GM12878 (cell line): Measurements from ENCODE around the gene SH2B3.

Experiments
- CHD4 ChIP-seq: fragments of 200-600 bp; sonication (generic); IDR thresholded peaks from 2 replicates; pipeline ENCODE4 v1.6.1; 2016; ENCODE audit warnings: mild to moderate bottlenecking
- CTCF ChIP-seq, 3 experiments: IDR thresholded peaks in 2 of 3; conservative IDR thresholded peaks in 1 of 3; 2 replicates each; pipeline ENCODE4 v1.5.1; 2011; ENCODE audit warnings: low read depth in 3 of 3, low read length in 3 of 3, mild to moderate bottlenecking in 3 of 3, control low read depth in 2 of 3, moderate library complexity in 2 of 3, inconsistent platforms in 1 of 3, mixed read lengths in 1 of 3; ENCODE audit not compliant: control insufficient read depth in 2 of 3, insufficient read depth in 1 of 3; ENCODE audit errors: extremely low read depth in 1 of 3
- POLR2A ChIP-seq: IDR thresholded peaks from 2 replicates; pipeline ENCODE4 v1.6.1; 2011; ENCODE audit warnings: low read depth, mild to moderate bottlenecking, low read length
- SP1 ChIP-seq: IDR thresholded peaks from one replicate; pipeline ENCODE4 v1.6.1; 2011; ENCODE audit warnings: low read depth, low read length
- STAT3 ChIP-seq: IDR thresholded peaks from 2 replicates; pipeline ENCODE4 v1.6.1; 2011; ENCODE audit warnings: low read depth, low read length, improper control_type of control experiment
- USF2 ChIP-seq: IDR thresholded peaks from 2 replicates; pipeline ENCODE4 v1.6.1; 2011; ENCODE audit warnings: low read depth, low read length, improper control_type of control experiment, borderline replicate concordance
- ZNF24 ChIP-seq: fragments of 450-650 bp; IDR thresholded peaks from 2 replicates; pipeline ENCODE4 v1.6.1; 2017; ENCODE audit warnings: antibody characterized with exemption, mild to moderate bottlenecking
- ZSCAN29 ChIP-seq: fragments of 450-650 bp; IDR thresholded peaks from 2 replicates; pipeline ENCODE4 v1.6.1; 2017; ENCODE audit warnings: mild to moderate bottlenecking, moderate library complexity
- TF ChIP-seq, protein P1 (sequence below): IDR thresholded peaks from 2 replicates; pipeline ENCODE4 v1.6.1; 2011; ENCODE audit warnings: borderline replicate concordance, low read depth, mild to moderate bottlenecking, moderate library complexity, mixed read lengths, low read length; ENCODE audit not compliant: insufficient read depth; ENCODE audit errors: extremely low read length

DNA sequence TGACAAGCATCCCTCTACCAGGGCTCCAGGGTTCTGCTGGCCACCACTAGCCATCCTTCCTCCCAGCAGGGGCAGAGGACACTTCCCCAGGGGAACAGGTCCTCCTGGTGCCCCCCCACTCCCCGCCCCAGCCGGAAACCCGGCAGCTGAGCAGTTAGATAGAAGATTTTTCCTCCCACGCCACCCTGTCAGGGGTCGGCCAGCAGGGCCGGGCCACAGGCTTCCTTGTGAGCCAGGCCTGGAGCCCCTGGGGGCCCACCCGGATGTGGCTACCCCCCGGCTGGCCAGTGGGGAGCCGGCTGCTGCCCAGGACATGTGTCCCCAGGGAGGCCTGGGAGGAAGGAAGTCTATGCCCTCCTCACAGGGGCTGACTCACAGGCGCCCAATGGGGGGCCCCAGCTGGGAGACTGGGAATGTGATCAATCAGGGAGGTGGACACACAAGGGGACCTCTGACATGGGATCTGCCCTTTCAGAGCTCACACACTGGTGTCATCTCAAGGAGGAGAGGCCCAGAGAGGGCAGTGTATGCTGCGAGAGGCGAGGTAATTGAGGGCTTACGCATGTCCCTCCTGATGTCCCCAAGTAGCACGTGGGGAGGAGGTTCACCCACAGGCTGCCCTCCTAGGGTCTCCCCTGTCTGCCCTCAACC, 4.2 kb downstream of the SH2B3 start:
- TF ChIP-seq USF2, result no peak
- TF ChIP-seq ZSCAN29, result no peak
- no peak for TF ChIP-seq SP1
- TF ChIP-seq ZNF24, result no peak
- TF ChIP-seq CHD4, result no peak
- TF ChIP-seq CTCF (IDR thresholded peaks at IDR 0.05 in 2 of 3, conservative IDR thresholded peaks at IDR 0.05 in 1 of 3; ENCODE audit: control insufficient read depth in 2 of 3, extremely low read depth in 1 of 3, insufficient read depth in 1 of 3, low read depth in 3 of 3, low read length in 3 of 3), result no peak
- TF ChIP-seq POLR2A, result no peak
- TF ChIP-seq, protein P1, sequence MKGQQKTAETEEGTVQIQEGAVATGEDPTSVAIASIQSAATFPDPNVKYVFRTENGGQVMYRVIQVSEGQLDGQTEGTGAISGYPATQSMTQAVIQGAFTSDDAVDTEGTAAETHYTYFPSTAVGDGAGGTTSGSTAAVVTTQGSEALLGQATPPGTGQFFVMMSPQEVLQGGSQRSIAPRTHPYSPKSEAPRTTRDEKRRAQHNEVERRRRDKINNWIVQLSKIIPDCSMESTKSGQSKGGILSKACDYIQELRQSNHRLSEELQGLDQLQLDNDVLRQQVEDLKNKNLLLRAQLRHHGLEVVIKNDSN, result no peak
- TF ChIP-seq STAT3, result no peak
